B cell (primary cell): ENCODE data around the gene ITPR1. TPM values are rescaled to one million over a fixed set of nuclear protein-coding genes. Genes with fewer than 3 reads are reported as not detected.

Source experiments
- ATAC-seq: fragments of 200-7000 bp; cut with Tn5 transposase; one replicate; pipeline ENCODE4 v1.10.0; 2021; ENCODE audit warnings: low read depth, mild to moderate bottlenecking, moderate number of reproducible peaks, moderate library complexity
- CTCF ChIA-PET: fragments of 350-600 bp; sonication (Branson Sonifier 250); formaldehyde crosslinking; loops from one replicate; lab custom pipeline; 2021; ENCODE audit warnings: antibody characterized with exemption, inconsistent platforms; lab: Charles Lee
- POLR2A ChIA-PET: fragments of 350-600 bp; sonication (Branson Sonifier 250); formaldehyde crosslinking; loops from one replicate; lab custom pipeline; 2021; ENCODE audit warnings: antibody characterized with exemption; lab: Charles Lee
- DNase-seq: peaks from one replicate; pipeline ENCODE4 v3.0.0; 2013
- H2AFZ ChIP-seq: 2 replicates; pipeline ENCODE4 v1.6.1; 2012; ENCODE audit warnings: mild to moderate bottlenecking, low read depth, low read length; ENCODE audit not compliant: insufficient read depth, poor library complexity, severe bottlenecking
- H3K27ac ChIP-seq, 2 donors: 1 replicate in 1 of 2; 2 replicates in 1 of 2; pipeline ENCODE4 v1.5.1; 2012 to 2013; ENCODE audit warnings: low read length in 2 of 2, mild to moderate bottlenecking in 2 of 2, moderate library complexity in 1 of 2
- H3K27me3 ChIP-seq, 4 experiments: fragments of 200-600 bp in 1 of 4; sonication (generic) in 1 of 4; replicated peaks in 1 of 4; 1 replicate in 2 of 4; 2 replicates in 2 of 4; pipeline versions ENCODE4 v1.6.1 to v1.7.0; 2013 to 2016; ENCODE audit warnings: low read length in 3 of 4, mild to moderate bottlenecking in 2 of 4, mixed read lengths in 1 of 4, moderate library complexity in 1 of 4; ENCODE audit not compliant: insufficient read depth in 4 of 4, control insufficient read depth in 3 of 4; ENCODE audit errors: control extremely low read depth in 1 of 4
- H3K36me3 ChIP-seq, 2 experiments: replicated peaks in 1 of 2; 1 replicate in 1 of 2; 2 replicates in 1 of 2; pipeline versions ENCODE4 v1.6.1 to v1.7.1; 2013; ENCODE audit warnings: low read length in 1 of 2; ENCODE audit not compliant: insufficient read depth in 2 of 2, control insufficient read depth in 1 of 2; ENCODE audit errors: control extremely low read depth in 1 of 2, extremely low read depth in 1 of 2
- H3K4me1 ChIP-seq, 2 donors: fragments of 200-600 bp in 1 of 2; sonication (generic) in 1 of 2; 1 replicate in 1 of 2; 2 replicates in 1 of 2; pipeline versions ENCODE4 v1.5.1 to v1.6.1; 2013 to 2017; ENCODE audit warnings: low read length in 2 of 2; ENCODE audit not compliant: control insufficient read depth in 2 of 2, insufficient read depth in 2 of 2
- H3K4me2 ChIP-seq: replicated peaks from 2 replicates; pipeline ENCODE3; 2012; ENCODE audit warnings: mild to moderate bottlenecking, low read depth, low read length; ENCODE audit not compliant: poor library complexity, severe bottlenecking
- H3K4me3 ChIP-seq, 5 experiments: fragments of 200-600 bp in 1 of 5; sonication (generic) in 1 of 5; 1 replicate in 3 of 5; 2 replicates in 2 of 5; pipeline versions ENCODE4 v1.5.1 to v1.7.0; 2011 to 2016; ENCODE audit warnings: low read length in 4 of 5, mild to moderate bottlenecking in 4 of 5, low read depth in 2 of 5, control low read depth in 1 of 5, moderate library complexity in 1 of 5; ENCODE audit not compliant: insufficient read depth in 1 of 5; ENCODE audit errors: control extremely low read depth in 1 of 5, extremely low read depth in 1 of 5
- H3K79me2 ChIP-seq: fragments of 200-600 bp; sonication (generic); one replicate; pipeline ENCODE4 v1.6.0; 2016; ENCODE audit warnings: low read length; ENCODE audit not compliant: control insufficient read depth, insufficient read depth
- H3K9ac ChIP-seq: fragments of 200-600 bp; sonication (generic); 2 replicates; pipeline ENCODE4 v1.6.1; 2017; ENCODE audit warnings: mild to moderate bottlenecking, low read length, moderate library complexity
- H3K9me3 ChIP-seq, 3 donors: one replicate each; pipeline versions ENCODE4 v1.6.1 to v1.7.1; 2013; ENCODE audit warnings: low read length in 2 of 3; ENCODE audit not compliant: control insufficient read depth in 2 of 3, insufficient read depth in 1 of 3; ENCODE audit errors: control extremely low read depth in 1 of 3
- H4K20me1 ChIP-seq: 2 replicates; pipeline ENCODE4 v1.6.0; 2012; ENCODE audit warnings: mild to moderate bottlenecking, low read length; ENCODE audit not compliant: insufficient read depth, control insufficient read depth, poor library complexity, severe bottlenecking
- H3K27ac Mint-ChIP-seq: one replicate; pipeline ENCODE4 v1.8.0; 2021; ENCODE audit warnings: mixed read lengths
- H3K27me3 Mint-ChIP-seq: one replicate; pipeline ENCODE4 v1.8.0; 2021; ENCODE audit warnings: mixed read lengths
- H3K4me1 Mint-ChIP-seq: one replicate; pipeline ENCODE4 v1.8.0; 2021; ENCODE audit warnings: mixed read lengths
- H3K4me3 Mint-ChIP-seq: one replicate; pipeline ENCODE4 v1.8.0; 2021; ENCODE audit warnings: mixed read lengths
- H3K9me3 Mint-ChIP-seq: one replicate; pipeline ENCODE4 v1.8.0; 2022; ENCODE audit warnings: mixed read lengths; ENCODE audit not compliant: insufficient read depth
- CTCF ChIP-seq: fragments of 200-600 bp; IDR thresholded peaks from one replicate; pipeline ENCODE4 v1.8.0; 2022; ENCODE audit warnings: antibody characterized with exemption, mild to moderate bottlenecking
- EZH2 ChIP-seq: IDR thresholded peaks from 2 replicates; pipeline ENCODE4 v1.6.1; 2012; ENCODE audit warnings: borderline replicate concordance, low read depth, mild to moderate bottlenecking, moderate library complexity, low read length; ENCODE audit not compliant: insufficient read depth, poor library complexity, severe bottlenecking
- WGBS: methylation state at CpG from one replicate; pipeline ENCODE4 v1.1.5; 2013; ENCODE audit warnings: missing lambda C conversion rate; ENCODE audit not compliant: insufficient coverage; 5-methylcytosine and 5-hydroxymethylcytosine counted together
- intact Hi-C: fragments of 100-400 bp; cut with micrococcal nuclease; formaldehyde crosslinking; loops from one replicate; pipeline ENCODE4 v1.10.0; 2022
- polyA plus RNA-seq: library from polyadenylated mRNA; depleted of rRNA; stranded (reverse); fragments of >200 nt; gene quantifications from 2 replicates; pipeline ENCODE4 v1.2.3, GENCODE V29; 2012
- total RNA-seq, 2 donors: library from RNA; stranded (reverse); fragments of 120-200 nt in 1 of 2; gene quantifications; 1 replicate in 1 of 2; 2 replicates in 1 of 2; pipeline versions ENCODE4 v1.2.3 to v1.2.4, GENCODE V29; 2013 to 2022

The ITPR1 gene
- total and polyA plus RNA-seq, 2 donors (not counting 1 experiment from before 2014, with no cell fraction given) = 64.0 to 332 TPM

- DNase-seq (no peak), ATAC-seq (no peak)
- Histone ChIP-seq H3K4me3 (peak overlapping the region; percentile 80 to 90 (median 86)), H3K27me3 (no peaks in the 10 kb centered on the region), H3K79me2 (peaks cover 60% of the 10 kb centered on the region), H3K9me3 (no peaks in the 10 kb centered on the region), H2AFZ (peak overlapping the region; percentile 96), H3K27ac (peak overlapping the region; percentile 72 to 92), H4K20me1 (no peaks in the 10 kb centered on the region), H3K4me1 (peaks cover 9 to 11% of the 10 kb centered on the region in 2 donors), H3K9ac (peak overlapping the region; percentile 93), H3K36me3 (no peaks in the 10 kb centered on the region), H3K4me2 (peak overlapping the region; percentile 81)
- Mint-ChIP-seq H3K27me3 (no peaks in the 10 kb centered on the region), H3K9me3 (no peaks in the 10 kb centered on the region), H3K4me1 (peaks cover 13% of the 10 kb centered on the region), H3K4me3 (peak overlapping the region; percentile 97), H3K27ac (peak overlapping the region; percentile 95)
- ChIA-PET POLR2A (interaction anchor here (1.1 to 1.6 kb wide), 2 partner anchors 25 to 28 kb away, joined by 16 to 20 read pairs; partner anchors contain the start of gene ITPR1), CTCF (interaction anchor here (0.9 to 1.1 kb wide), 4 partner anchors 23 to 117 kb away, joined by 3 to 6 read pairs (median 4); partner anchors contain the start of gene ITPR1)
- TF ChIP-seq CTCF (no peak), EZH2 (no peak)
- WGBS = 78% methylated on average over 10 of the region's 13 CpGs
- intact Hi-C loops = loop anchor here (1.0 to 2.0 kb wide), 2 partner anchors 26 to 165 kb away; partner anchors contain the start of gene ITPR1
These were observed 25.7 kb upstream of the ITPR1 start for GRCh38 chr3:4467522-4467867.

GRCh38 chr3:4471907-4472306 lies 21.2 kb upstream of the ITPR1 start:
- Mint-ChIP-seq H3K9me3 (no peaks in the 10 kb centered on the region), H3K27me3 (no peaks in the 10 kb centered on the region), H3K4me3 (no peak overlapping the region), H3K4me1 (peaks cover 16% of the 10 kb centered on the region), H3K27ac (no peak overlapping the region)
- TF ChIP-seq EZH2 (no peak), CTCF (no peak)
- DNase-seq = no peak
- Histone ChIP-seq H3K36me3 (no peaks in the 10 kb centered on the region), H3K27ac (no peak overlapping the region), H3K9ac (no peak overlapping the region), H3K79me2 (peaks cover 23% of the 10 kb centered on the region), H3K9me3 (peaks cover 0 to 8% (median 5%) of the 10 kb centered on the region in 3 donors), H3K4me2 (no peak overlapping the region), H4K20me1 (no peaks in the 10 kb centered on the region), H3K27me3 (no peaks in the 10 kb centered on the region), H3K4me3 (no peak overlapping the region), H3K4me1 (peaks cover 22 to 25% of the 10 kb centered on the region in 2 donors), H2AFZ (no peak overlapping the region)
- CTCF ChIA-PET = no interaction called here
- no peak for ATAC-seq
- POLR2A ChIA-PET = no interaction called here
- intact Hi-C loops = no loop called here
- 83% methylated on average over 1 of the region's 1 CpG for WGBS
